Germinal center (tissue), 1 donor: ENCODE data around the gene HKDC1.

ENCODE experiments used
- DNase-seq: peaks from one replicate; pipeline ENCODE4 v3.0.0; 2012; ENCODE audit warnings: mixed read lengths, low spot score

The HKDC1 gene

GRCh38 chr10:69215405-69216171 lies 4.5 kb upstream of the HKDC1 start:
- DNase-seq: no peak

- no peak for DNase-seq
Measured at GRCh38 chr10:69216577-69217118, 3.5 kb upstream of the HKDC1 start.

- no peak for DNase-seq
Measured at GRCh38 chr10:69217119-69217754, 2.9 kb upstream of the HKDC1 start.

- no peak for DNase-seq
Measured at GRCh38 chr10:69218831-69219230, 1.3 kb upstream of the HKDC1 start.

GRCh38 chr10:69220507-69220906 lies 375 bp downstream of the HKDC1 start:
- no peak for DNase-seq

- peak; percentile 76 for DNase-seq
Measured at GRCh38 chr10:69222157-69223027, 2.3 kb downstream of the HKDC1 start.

- DNase-seq: no peak
Measured at GRCh38 chr10:69223028-69223342, 2.9 kb downstream of the HKDC1 start.

GRCh38 chr10:69224862-69225657 lies 4.9 kb downstream of the HKDC1 start:
- no peak for DNase-seq

- no peak for DNase-seq
Measured at GRCh38 chr10:69225681-69226080, 5.5 kb downstream of the HKDC1 start.

GRCh38 chr10:69226919-69227450 lies 6.9 kb downstream of the HKDC1 start:
- DNase-seq: no peak

- no peak for DNase-seq
Measured at GRCh38 chr10:69228151-69228550, 8.0 kb downstream of the HKDC1 start.

GRCh38 chr10:69229616-69229916 lies 9.4 kb downstream of the HKDC1 start:
- no peak for DNase-seq

- no peak for DNase-seq
Measured at GRCh38 chr10:69230128-69230527, 10.0 kb downstream of the HKDC1 start.

GRCh38 chr10:69232252-69232651 lies 12.1 kb downstream of the HKDC1 start:
- no peak for DNase-seq

- DNase-seq: no peak
Measured at GRCh38 chr10:69232736-69233480, 12.8 kb downstream of the HKDC1 start.

- DNase-seq: no peak
Measured at GRCh38 chr10:69234447-69234846, 14.3 kb downstream of the HKDC1 start.

GRCh38 chr10:69237528-69238159 lies 17.5 kb downstream of the HKDC1 start:
- DNase-seq: peak; percentile 80

GRCh38 chr10:69239136-69239535 lies 19.0 kb downstream of the HKDC1 start:
- no peak for DNase-seq

GRCh38 chr10:69239816-69240434 lies 19.8 kb downstream of the HKDC1 start:
- no peak for DNase-seq

- no peak for DNase-seq
Measured at GRCh38 chr10:69240455-69240854, 20.3 kb downstream of the HKDC1 start.
